B cell (primary cell): Measurements from ENCODE around the gene C2orf81. TPM values are rescaled to one million over a fixed set of nuclear protein-coding genes. Genes with fewer than 3 reads are reported as not detected.

ENCODE experiments used
- ATAC-seq: fragments of 200-7000 bp; cut with Tn5 transposase; one replicate; pipeline ENCODE4 v1.10.0; 2021; ENCODE audit warnings: low read depth, mild to moderate bottlenecking, moderate number of reproducible peaks, moderate library complexity
- CTCF ChIA-PET: fragments of 350-600 bp; sonication (Branson Sonifier 250); formaldehyde crosslinking; loops from one replicate; lab custom pipeline; 2021; ENCODE audit warnings: antibody characterized with exemption, inconsistent platforms; lab: Charles Lee
- POLR2A ChIA-PET: fragments of 350-600 bp; sonication (Branson Sonifier 250); formaldehyde crosslinking; loops from one replicate; lab custom pipeline; 2021; ENCODE audit warnings: antibody characterized with exemption; lab: Charles Lee
- DNase-seq: peaks from one replicate; pipeline ENCODE4 v3.0.0; 2013
- H2AFZ ChIP-seq: 2 replicates; pipeline ENCODE4 v1.6.1; 2012; ENCODE audit warnings: mild to moderate bottlenecking, low read depth, low read length; ENCODE audit not compliant: insufficient read depth, poor library complexity, severe bottlenecking
- H3K27ac ChIP-seq, 2 donors: 1 replicate in 1 of 2; 2 replicates in 1 of 2; pipeline ENCODE4 v1.5.1; 2012 to 2013; ENCODE audit warnings: low read length in 2 of 2, mild to moderate bottlenecking in 2 of 2, moderate library complexity in 1 of 2
- H3K27me3 ChIP-seq, 4 experiments: fragments of 200-600 bp in 1 of 4; sonication (generic) in 1 of 4; replicated peaks in 1 of 4; 1 replicate in 2 of 4; 2 replicates in 2 of 4; pipeline versions ENCODE4 v1.6.1 to v1.7.0; 2013 to 2016; ENCODE audit warnings: low read length in 3 of 4, mild to moderate bottlenecking in 2 of 4, mixed read lengths in 1 of 4, moderate library complexity in 1 of 4; ENCODE audit not compliant: insufficient read depth in 4 of 4, control insufficient read depth in 3 of 4; ENCODE audit errors: control extremely low read depth in 1 of 4
- H3K36me3 ChIP-seq, 2 experiments: replicated peaks in 1 of 2; 1 replicate in 1 of 2; 2 replicates in 1 of 2; pipeline versions ENCODE4 v1.6.1 to v1.7.1; 2013; ENCODE audit warnings: low read length in 1 of 2; ENCODE audit not compliant: insufficient read depth in 2 of 2, control insufficient read depth in 1 of 2; ENCODE audit errors: control extremely low read depth in 1 of 2, extremely low read depth in 1 of 2
- H3K4me1 ChIP-seq, 2 donors: fragments of 200-600 bp in 1 of 2; sonication (generic) in 1 of 2; 1 replicate in 1 of 2; 2 replicates in 1 of 2; pipeline versions ENCODE4 v1.5.1 to v1.6.1; 2013 to 2017; ENCODE audit warnings: low read length in 2 of 2; ENCODE audit not compliant: control insufficient read depth in 2 of 2, insufficient read depth in 2 of 2
- H3K4me2 ChIP-seq: replicated peaks from 2 replicates; pipeline ENCODE3; 2012; ENCODE audit warnings: mild to moderate bottlenecking, low read depth, low read length; ENCODE audit not compliant: poor library complexity, severe bottlenecking
- H3K4me3 ChIP-seq, 5 experiments: fragments of 200-600 bp in 1 of 5; sonication (generic) in 1 of 5; 1 replicate in 3 of 5; 2 replicates in 2 of 5; pipeline versions ENCODE4 v1.5.1 to v1.7.0; 2011 to 2016; ENCODE audit warnings: low read length in 4 of 5, mild to moderate bottlenecking in 4 of 5, low read depth in 2 of 5, control low read depth in 1 of 5, moderate library complexity in 1 of 5; ENCODE audit not compliant: insufficient read depth in 1 of 5; ENCODE audit errors: control extremely low read depth in 1 of 5, extremely low read depth in 1 of 5
- H3K79me2 ChIP-seq: fragments of 200-600 bp; sonication (generic); one replicate; pipeline ENCODE4 v1.6.0; 2016; ENCODE audit warnings: low read length; ENCODE audit not compliant: control insufficient read depth, insufficient read depth
- H3K9ac ChIP-seq: fragments of 200-600 bp; sonication (generic); 2 replicates; pipeline ENCODE4 v1.6.1; 2017; ENCODE audit warnings: mild to moderate bottlenecking, low read length, moderate library complexity
- H3K9me3 ChIP-seq, 3 donors: one replicate each; pipeline versions ENCODE4 v1.6.1 to v1.7.1; 2013; ENCODE audit warnings: low read length in 2 of 3; ENCODE audit not compliant: control insufficient read depth in 2 of 3, insufficient read depth in 1 of 3; ENCODE audit errors: control extremely low read depth in 1 of 3
- H4K20me1 ChIP-seq: 2 replicates; pipeline ENCODE4 v1.6.0; 2012; ENCODE audit warnings: mild to moderate bottlenecking, low read length; ENCODE audit not compliant: insufficient read depth, control insufficient read depth, poor library complexity, severe bottlenecking
- H3K27ac Mint-ChIP-seq: one replicate; pipeline ENCODE4 v1.8.0; 2021; ENCODE audit warnings: mixed read lengths
- H3K27me3 Mint-ChIP-seq: one replicate; pipeline ENCODE4 v1.8.0; 2021; ENCODE audit warnings: mixed read lengths
- H3K4me1 Mint-ChIP-seq: one replicate; pipeline ENCODE4 v1.8.0; 2021; ENCODE audit warnings: mixed read lengths
- H3K4me3 Mint-ChIP-seq: one replicate; pipeline ENCODE4 v1.8.0; 2021; ENCODE audit warnings: mixed read lengths
- H3K9me3 Mint-ChIP-seq: one replicate; pipeline ENCODE4 v1.8.0; 2022; ENCODE audit warnings: mixed read lengths; ENCODE audit not compliant: insufficient read depth
- EZH2 ChIP-seq: IDR thresholded peaks from 2 replicates; pipeline ENCODE4 v1.6.1; 2012; ENCODE audit warnings: borderline replicate concordance, low read depth, mild to moderate bottlenecking, moderate library complexity, low read length; ENCODE audit not compliant: insufficient read depth, poor library complexity, severe bottlenecking
- WGBS: methylation state at CpG from one replicate; pipeline ENCODE4 v1.1.5; 2013; ENCODE audit warnings: missing lambda C conversion rate; ENCODE audit not compliant: insufficient coverage; 5-methylcytosine and 5-hydroxymethylcytosine counted together
- intact Hi-C: fragments of 100-400 bp; cut with micrococcal nuclease; formaldehyde crosslinking; loops from one replicate; pipeline ENCODE4 v1.10.0; 2022
- polyA plus RNA-seq: library from polyadenylated mRNA; depleted of rRNA; stranded (reverse); fragments of >200 nt; gene quantifications from 2 replicates; pipeline ENCODE4 v1.2.3, GENCODE V29; 2012
- total RNA-seq, 2 donors: library from RNA; stranded (reverse); fragments of 120-200 nt in 1 of 2; gene quantifications; 1 replicate in 1 of 2; 2 replicates in 1 of 2; pipeline versions ENCODE4 v1.2.3 to v1.2.4, GENCODE V29; 2013 to 2022
- TF ChIP-seq, protein P1 (sequence below): fragments of 200-600 bp; IDR thresholded peaks from one replicate; pipeline ENCODE4 v1.8.0; 2022; ENCODE audit warnings: antibody characterized with exemption, mild to moderate bottlenecking

The C2orf81 gene
- total and polyA plus RNA-seq, 2 donors (not counting 1 experiment from before 2014, with no cell fraction given): 5.4 to 8.6 TPM

DNA sequence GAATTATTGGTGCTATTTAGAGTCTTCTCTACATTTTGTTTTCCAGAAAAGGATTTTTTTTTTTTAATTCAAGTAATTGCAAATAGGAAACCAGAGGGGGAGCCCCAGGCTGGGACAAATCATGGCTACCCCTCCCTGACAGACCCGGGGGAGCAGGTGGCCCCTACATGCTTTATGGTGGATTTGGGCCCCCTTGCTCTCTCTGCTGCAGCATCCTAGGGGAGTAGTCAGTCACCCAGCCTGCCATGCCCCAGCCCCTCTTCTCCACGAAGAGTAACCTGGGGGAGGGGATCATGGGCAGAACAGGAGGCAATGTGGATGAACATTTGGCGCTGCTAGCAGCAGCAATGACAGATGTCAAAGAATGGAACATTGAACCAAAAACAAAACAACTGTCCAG, 4.6 kb downstream of the C2orf81 start:
- H3K9me3 Mint-ChIP-seq: no peaks in the 10 kb centered on the region
- H3K27me3 Mint-ChIP-seq: no peaks in the 10 kb centered on the region
- H3K27ac Mint-ChIP-seq: peak overlapping the region; percentile 73
- no peaks in the 10 kb centered on the region for H3K36me3 ChIP-seq
- TF ChIP-seq, protein P1, sequence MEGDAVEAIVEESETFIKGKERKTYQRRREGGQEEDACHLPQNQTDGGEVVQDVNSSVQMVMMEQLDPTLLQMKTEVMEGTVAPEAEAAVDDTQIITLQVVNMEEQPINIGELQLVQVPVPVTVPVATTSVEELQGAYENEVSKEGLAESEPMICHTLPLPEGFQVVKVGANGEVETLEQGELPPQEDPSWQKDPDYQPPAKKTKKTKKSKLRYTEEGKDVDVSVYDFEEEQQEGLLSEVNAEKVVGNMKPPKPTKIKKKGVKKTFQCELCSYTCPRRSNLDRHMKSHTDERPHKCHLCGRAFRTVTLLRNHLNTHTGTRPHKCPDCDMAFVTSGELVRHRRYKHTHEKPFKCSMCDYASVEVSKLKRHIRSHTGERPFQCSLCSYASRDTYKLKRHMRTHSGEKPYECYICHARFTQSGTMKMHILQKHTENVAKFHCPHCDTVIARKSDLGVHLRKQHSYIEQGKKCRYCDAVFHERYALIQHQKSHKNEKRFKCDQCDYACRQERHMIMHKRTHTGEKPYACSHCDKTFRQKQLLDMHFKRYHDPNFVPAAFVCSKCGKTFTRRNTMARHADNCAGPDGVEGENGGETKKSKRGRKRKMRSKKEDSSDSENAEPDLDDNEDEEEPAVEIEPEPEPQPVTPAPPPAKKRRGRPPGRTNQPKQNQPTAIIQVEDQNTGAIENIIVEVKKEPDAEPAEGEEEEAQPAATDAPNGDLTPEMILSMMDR: no peak
- no peak for TF ChIP-seq EZH2
- POLR2A ChIA-PET: no interaction called here
- no peak overlapping the region for H3K4me3 ChIP-seq
- DNase-seq (no peak), ATAC-seq (no peak)
- H3K4me2 ChIP-seq: peak overlapping the region; percentile 87
- H3K9me3 ChIP-seq: no peaks in the 10 kb centered on the region
- peaks cover 48 to 66% of the 10 kb centered on the region in 2 donors for H3K4me1 ChIP-seq
- H3K79me2 ChIP-seq: peaks cover 4% of the 10 kb centered on the region
- H3K4me1 Mint-ChIP-seq: peaks cover 55% of the 10 kb centered on the region
- H3K9ac ChIP-seq: no peak overlapping the region
- no peak overlapping the region for H2AFZ ChIP-seq
- WGBS: 50% methylated on average over 2 of the region's 3 CpGs
- no peak overlapping the region for H3K27ac ChIP-seq
- CTCF ChIA-PET: no interaction called here
- intact Hi-C loops: no loop called here
- H3K27me3 ChIP-seq: no peaks in the 10 kb centered on the region
- no peaks in the 10 kb centered on the region for H4K20me1 ChIP-seq
- H3K4me3 Mint-ChIP-seq: peak overlapping the region; percentile 9

DNA sequence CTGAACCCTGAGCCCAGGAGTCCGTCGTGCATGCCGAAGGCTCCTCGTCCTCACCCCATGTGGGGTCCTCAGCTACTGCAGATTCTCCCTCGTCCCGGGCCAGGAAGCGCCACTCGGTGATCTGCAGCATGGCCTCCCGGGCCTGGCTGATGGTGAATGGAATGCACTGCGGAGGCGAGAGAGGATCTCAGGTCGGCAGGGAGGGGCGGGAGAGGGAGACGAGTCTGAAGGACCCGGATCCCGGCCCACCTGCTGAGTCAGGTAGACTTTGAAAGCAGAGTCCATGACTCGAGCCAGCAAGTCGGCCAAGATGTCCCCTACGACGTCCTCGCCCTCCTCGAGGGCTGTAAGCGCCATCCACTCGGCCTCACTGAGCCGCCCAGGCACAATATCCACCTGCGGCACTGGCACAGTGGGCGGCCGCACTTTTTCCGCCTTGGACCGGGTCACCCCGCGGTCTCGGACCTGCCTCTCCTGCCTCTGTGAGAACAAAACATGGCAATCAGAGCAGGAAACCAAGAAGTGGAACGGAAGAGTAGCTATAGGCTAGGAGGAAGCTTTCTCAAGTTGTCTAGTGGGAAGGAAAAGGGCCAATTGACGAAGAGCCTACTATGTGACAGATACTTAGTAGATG, 5.5 kb downstream of the C2orf81 start:
- POLR2A ChIA-PET: interaction anchor here (0.9 to 2.1 kb wide), 2 partner anchors 25 to 41 kb away, joined by 3 to 6 read pairs; no protein-coding TSS in a partner anchor
- Histone ChIP-seq H3K27me3 (no peaks in the 10 kb centered on the region), H3K36me3 (no peaks in the 10 kb centered on the region), H3K79me2 (peaks cover 4% of the 10 kb centered on the region), H3K9ac (peak overlapping the region; percentile 72), H3K4me3 (peak overlapping the region in 4 of 5 experiments; percentile 54 to 67 (median 64)), H3K4me1 (peaks cover 46 to 61% of the 10 kb centered on the region in 2 donors), H3K4me2 (peak overlapping the region; percentile 87), H3K27ac (no peak overlapping the region), H4K20me1 (no peaks in the 10 kb centered on the region), H3K9me3 (no peaks in the 10 kb centered on the region), H2AFZ (peak overlapping the region; percentile 80)
- H3K9me3 Mint-ChIP-seq: no peaks in the 10 kb centered on the region
- H3K27ac Mint-ChIP-seq: peak overlapping the region; percentile 65
- ATAC-seq (no peak), DNase-seq (peak; percentile 35)
- intact Hi-C loops: loop anchor here (1.0 kb wide), 2 partner anchors 24 to 38 kb away; no protein-coding TSS in a partner anchor
- peak overlapping the region; percentile 84 for H3K4me3 Mint-ChIP-seq
- 51% methylated on average over 34 of the region's 35 CpGs for WGBS
- H3K4me1 Mint-ChIP-seq: peaks cover 49% of the 10 kb centered on the region
- CTCF ChIA-PET: interaction anchor here (0.7 to 1.4 kb wide), 4 partner anchors 24 to 81 kb away, joined by 3 to 4 read pairs (median 4); partner anchors contain the start of genes CCDC142, INO80B and TTC31
- no peaks in the 10 kb centered on the region for H3K27me3 Mint-ChIP-seq
- TF ChIP-seq, protein P1: no peak
- TF ChIP-seq EZH2: no peak
